GM19372 (cell line): ENCODE measurements around the gene TATDN2.
A peak's percentile ranks its signal among the peaks of the same experiment; 100 is the strongest.
"Not testable (repeated sequence)": the region's sequence is repeated elsewhere in the genome, so short reads cannot be mapped to it uniquely, and the experiment has no call there.

ENCODE experiments used
- ATAC-seq: cut with Tn5 transposase; IDR thresholded peaks from one replicate; pipeline ENCODE4 v1.9.1; 2021; ENCODE audit warnings: mild to moderate bottlenecking, low read depth, moderate library complexity; ENCODE audit not compliant: unreplicated experiment

The TATDN2 gene

DNA sequence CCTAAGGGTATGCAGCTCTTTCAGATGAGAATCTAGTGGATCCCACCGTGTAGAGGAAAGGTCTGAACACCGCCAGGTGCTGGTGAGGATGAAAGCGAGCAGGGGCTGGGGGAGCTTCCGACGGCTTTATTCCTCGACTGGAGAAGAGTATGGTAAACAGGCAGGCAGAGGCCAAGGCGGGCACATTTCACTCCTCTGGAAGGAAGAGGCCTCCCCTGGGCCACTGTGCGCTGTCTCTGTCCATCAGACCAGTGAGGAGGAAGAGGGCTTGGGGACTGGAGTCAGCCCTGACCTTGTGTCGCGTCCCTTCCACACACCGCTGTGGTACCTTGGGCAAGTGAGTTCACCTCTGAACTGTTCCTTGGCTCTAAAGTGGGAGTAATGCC, 40.3 kb downstream of the TATDN2 start:
- ATAC-seq = no peak

- no peak for ATAC-seq
Measured at GRCh38 chr3:10289077-10289476, 40.8 kb downstream of the TATDN2 start.

- ATAC-seq = no peak
Measured at GRCh38 chr3:10289787-10290355, 41.6 kb downstream of the TATDN2 start.

DNA sequence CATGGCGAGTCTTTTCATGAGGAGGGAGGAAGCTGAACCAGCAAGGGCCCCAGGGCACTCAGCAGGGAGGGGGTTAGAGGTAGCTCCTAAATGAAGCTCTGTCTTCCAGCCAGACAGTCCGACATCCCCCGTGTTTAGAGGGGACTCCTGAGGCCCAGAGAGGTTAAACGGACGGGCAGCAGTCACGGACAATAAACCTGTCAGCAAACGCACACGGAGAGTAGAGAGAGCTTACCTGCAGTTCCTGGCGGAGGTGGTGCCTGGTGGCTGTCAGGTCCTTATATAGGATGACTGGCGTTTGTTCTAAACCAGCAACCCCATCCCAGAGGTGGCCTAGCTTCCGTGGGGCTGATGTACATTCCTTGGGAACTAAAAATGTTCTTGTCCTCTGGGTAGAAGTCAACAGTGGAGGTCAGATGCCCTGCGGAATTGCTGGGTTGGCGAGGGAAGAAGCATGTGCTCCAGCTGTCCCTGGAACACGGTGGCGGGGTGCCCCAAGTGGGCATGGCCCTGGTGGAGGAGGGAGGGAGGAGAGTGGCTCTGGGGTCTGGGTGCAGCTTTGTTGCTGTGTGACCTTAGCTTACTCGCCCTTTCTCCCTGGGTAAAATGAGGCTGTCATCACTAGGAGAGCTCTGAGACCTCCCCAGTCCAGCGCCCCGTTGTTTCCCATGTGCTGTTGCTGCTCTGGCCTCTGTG, 42.4 kb downstream of the TATDN2 start:
- ATAC-seq = no peak

GRCh38 chr3:10291641-10292040, 43.4 kb downstream of the TATDN2 start:
- no peak for ATAC-seq

GRCh38 chr3:10292505-10293419, 44.5 kb downstream of the TATDN2 start, which contains the start of gene GHRL:
GHRL (minus strand) TSS chr3:10292947; CDS start chr3:10290180, 2,767 bp downstream.
- peak; percentile 77 for ATAC-seq

DNA sequence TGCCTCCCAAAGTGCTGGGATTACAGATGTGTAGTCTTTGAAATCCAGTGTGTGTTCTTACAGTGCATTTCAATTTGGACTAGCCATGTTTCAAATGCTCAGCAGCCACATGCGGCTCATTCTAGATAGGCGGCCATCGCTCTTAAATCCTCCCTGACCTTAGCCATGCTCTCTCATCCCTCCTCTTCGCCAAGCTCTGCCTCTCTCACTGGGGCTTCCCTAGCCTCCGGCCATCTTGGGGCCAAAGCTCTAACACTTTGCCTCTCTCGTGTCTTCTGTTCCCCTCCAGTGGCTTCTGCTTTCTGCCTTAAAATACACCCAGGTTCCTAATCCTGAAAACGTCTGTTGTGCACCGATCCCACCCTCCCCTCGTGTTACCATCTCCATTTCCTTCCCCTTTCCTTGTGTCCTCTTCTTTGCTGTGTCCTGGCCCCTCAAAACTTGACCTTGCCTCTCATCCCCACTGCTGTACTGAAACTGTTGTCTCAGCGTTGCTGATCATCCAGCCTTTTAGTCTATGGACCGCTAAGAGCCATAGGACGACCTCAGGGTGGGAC, 45.8 kb downstream of the TATDN2 start:
- ATAC-seq = no peak

DNA sequence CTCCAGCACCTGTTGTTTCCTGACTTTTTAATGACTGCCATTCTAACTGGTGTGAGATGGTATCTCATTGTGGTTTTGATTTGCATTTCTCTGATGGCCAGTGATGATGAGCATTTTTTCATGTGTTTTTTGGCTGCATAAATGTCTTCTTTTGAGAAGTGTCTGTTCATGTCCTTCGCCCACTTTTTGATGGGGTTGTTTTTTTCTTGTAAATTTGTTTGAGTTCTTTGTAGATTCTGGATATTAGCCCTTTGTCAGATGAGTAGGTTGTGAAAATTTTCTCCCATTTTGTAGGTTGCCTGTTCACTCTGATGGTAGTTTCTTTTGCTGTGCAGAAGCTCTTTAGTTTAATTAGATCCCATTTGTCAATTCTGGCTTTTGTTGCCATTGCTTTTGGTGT, 49.8 kb downstream of the TATDN2 start:
- not testable (repeated sequence) for ATAC-seq

DNA sequence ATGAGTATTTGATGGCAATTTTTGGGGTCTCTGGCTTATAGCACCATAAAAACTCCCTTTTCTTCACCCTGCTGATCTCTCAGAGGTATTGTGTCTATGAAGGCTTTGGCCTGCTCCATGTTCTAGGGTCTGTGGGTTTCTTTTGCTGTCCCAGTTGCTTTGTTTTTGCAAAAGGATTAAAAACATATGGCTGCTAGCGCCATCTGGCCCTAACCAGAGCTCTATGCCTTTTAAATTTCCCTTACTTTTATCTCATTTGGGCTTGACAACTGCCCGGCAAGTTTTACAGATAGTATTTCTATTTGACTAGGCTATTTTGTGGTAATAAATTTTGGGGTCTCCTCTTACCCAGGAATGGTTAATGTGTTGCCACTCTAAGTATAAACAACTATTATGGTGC, 50.9 kb downstream of the TATDN2 start:
- ATAC-seq = no peak

DNA sequence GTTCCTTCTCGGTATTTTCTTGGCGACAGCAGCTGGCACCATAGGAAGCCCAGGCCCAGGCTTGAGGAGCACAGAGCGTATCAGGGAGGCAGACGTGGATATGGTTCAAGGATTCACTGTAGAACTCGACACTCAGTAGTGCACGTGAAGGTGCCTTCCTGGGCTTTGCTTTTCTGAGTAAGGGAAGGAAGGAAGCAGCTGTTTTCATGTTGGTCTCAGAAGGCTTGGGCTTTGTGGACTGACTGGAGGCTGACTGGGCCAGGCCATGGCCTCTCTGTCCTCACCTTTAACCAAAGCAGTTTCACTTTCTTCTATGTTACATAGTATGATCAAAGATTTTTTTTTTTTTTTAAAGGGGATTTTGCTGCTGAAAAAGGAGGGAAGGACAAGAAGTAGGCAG, 51.4 kb downstream of the TATDN2 start:
- ATAC-seq = peak; percentile 57

DNA sequence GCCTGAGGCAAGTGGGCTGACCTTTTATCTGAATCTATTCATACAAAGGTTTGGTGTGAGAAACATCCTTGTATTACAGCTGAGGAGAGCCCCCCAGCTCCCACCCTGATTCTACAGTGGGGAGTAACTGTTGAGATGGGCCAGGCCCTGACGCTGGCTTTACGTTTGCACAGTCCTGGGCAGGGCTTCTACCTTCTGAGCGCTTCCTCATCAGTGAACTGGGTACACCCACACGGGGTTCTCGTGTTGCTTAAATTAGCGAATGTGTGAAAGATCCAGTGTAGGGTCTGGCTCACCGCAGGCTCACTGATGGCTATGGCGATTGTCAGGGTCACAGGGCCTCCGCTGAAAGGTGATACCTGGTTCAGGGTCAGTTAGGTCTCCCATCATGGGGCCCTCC, 51.8 kb downstream of the TATDN2 start:
- ATAC-seq = no peak

DNA sequence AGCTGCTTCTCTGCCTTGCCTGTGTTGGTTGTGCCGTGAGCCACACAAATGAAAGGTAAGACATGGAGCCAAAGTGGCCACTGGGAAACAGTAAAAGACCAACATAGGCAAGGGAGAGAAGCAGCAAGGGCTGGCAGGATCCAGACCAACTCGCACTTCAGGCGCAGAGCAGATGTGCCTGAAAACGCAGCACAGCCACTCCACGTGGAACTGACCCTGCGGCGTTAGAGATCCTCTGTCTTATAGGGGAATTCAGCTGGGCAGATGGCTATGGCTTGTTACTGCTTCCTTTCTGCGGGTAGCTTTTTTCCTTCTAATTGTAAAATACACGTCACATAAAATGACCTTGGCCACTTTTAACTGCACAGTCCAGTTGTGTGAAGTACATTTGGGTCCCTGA, 54.8 kb downstream of the TATDN2 start:
- no peak for ATAC-seq

DNA sequence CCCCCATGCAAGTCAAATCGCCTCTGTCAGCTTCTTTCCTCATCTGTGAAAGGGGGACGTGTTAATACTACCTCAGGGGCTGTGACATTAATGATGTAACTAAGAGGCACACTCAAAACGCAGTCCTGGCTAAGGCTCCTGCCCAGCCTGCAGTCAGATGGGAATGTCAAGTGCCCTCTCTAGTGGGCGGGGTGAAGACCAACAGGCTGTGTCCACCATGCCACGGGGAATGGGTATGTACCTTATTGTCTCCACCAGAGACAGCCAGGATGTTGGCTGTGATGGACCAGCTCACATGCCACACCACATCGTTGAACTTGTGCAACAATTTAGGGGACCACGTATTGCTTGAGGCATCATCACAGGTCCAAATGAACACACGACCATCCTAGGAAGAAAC, 55.5 kb downstream of the TATDN2 start:
- ATAC-seq = no peak

GRCh38 chr3:10304905-10305304, 56.6 kb downstream of the TATDN2 start:
- ATAC-seq = no peak

GRCh38 chr3:10305331-10305902, 57.2 kb downstream of the TATDN2 start:
- no peak for ATAC-seq

- no peak for ATAC-seq
Measured at GRCh38 chr3:10306156-10306555, 57.9 kb downstream of the TATDN2 start.

DNA sequence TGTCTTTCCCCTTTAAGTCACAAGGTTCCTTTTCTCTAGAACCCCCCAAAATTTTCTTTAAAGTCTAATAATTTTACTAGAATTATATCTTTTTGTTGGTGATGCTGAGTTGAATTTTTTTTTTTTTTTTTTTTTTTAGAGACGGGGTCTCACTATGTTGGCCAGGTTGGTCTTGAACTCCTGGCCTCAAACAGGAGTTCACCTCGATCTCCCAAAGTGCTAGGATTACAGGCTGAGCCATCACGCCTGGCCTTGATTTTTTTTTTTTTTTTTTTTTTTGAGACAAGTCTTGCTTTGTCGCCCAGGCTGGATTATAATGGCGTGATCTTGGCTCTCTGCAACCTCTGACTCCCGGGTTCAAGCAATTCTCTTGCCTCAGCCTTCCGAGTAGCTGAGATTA, 60.4 kb downstream of the TATDN2 start:
- ATAC-seq = no peak

GRCh38 chr3:10309736-10310135, 61.5 kb downstream of the TATDN2 start:
- no peak for ATAC-seq

- no peak for ATAC-seq
Measured at GRCh38 chr3:10310578-10310977, 62.3 kb downstream of the TATDN2 start.

GRCh38 chr3:10311710-10312109, 63.5 kb downstream of the TATDN2 start:
- ATAC-seq = no peak

DNA sequence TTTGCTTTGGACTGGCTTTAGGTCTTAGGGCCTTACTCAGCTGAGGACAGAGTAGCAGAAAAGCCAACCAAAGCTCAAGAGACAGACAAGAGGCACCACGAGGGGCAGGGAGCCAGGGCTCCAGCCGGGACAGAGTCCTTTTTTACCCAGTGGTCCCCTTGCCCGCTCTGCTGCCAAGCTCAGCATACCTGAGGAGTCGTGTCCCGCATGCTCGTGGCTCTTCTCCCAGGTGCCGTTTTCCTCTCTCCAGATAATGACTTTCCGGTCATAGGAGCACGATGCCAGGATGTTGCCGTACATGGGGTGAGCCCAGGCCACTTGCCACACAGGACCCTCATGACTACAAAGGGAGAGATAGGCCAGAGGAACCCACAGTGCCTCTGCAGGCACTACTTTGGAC, 64.1 kb downstream of the TATDN2 start:
- ATAC-seq = no peak
